Aorta (tissue), 5 donors: ENCODE measurements around the gene PPP1R15A. TPM values are rescaled to one million over a fixed set of nuclear protein-coding genes. Genes with fewer than 3 reads are reported as not detected.
A peak's percentile ranks its signal among the peaks of the same experiment; 100 is the strongest.

Experiments used
- ATAC-seq: fragments of 200-7000 bp; cut with Tn5 transposase; one replicate; pipeline ENCODE4 v1.9.1; 2022; ENCODE audit warnings: moderate library complexity; ENCODE audit not compliant: low FRiP score
- DNase-seq, 2 donors: peaks; one replicate each; pipeline ENCODE4 v3.0.0-alpha.2; 2020
- H3K27ac ChIP-seq, 2 donors: one replicate each; pipeline ENCODE4 v1.5.1; 2013; ENCODE audit warnings: low read length in 2 of 2, mild to moderate bottlenecking in 2 of 2, moderate library complexity in 2 of 2, control low read depth in 1 of 2, inconsistent platforms in 1 of 2, low read depth in 1 of 2
- H3K27me3 ChIP-seq, 2 donors: one replicate each; pipeline ENCODE4 v1.6.1; 2013; ENCODE audit warnings: control low read depth in 1 of 2, low read length in 1 of 2, mild to moderate bottlenecking in 1 of 2, moderate library complexity in 1 of 2; ENCODE audit not compliant: insufficient read depth in 2 of 2, control insufficient read depth in 1 of 2
- H3K36me3 ChIP-seq, 2 donors: one replicate each; pipeline ENCODE4 v1.6.1; 2013; ENCODE audit warnings: control low read depth in 1 of 2, low read length in 1 of 2, mild to moderate bottlenecking in 1 of 2; ENCODE audit not compliant: insufficient read depth in 2 of 2, control insufficient read depth in 1 of 2
- H3K4me1 ChIP-seq, 2 donors: one replicate each; pipeline ENCODE4 v1.6.1; 2013; ENCODE audit warnings: low read length in 2 of 2, control low read depth in 1 of 2, mild to moderate bottlenecking in 1 of 2, moderate library complexity in 1 of 2; ENCODE audit not compliant: insufficient read depth in 2 of 2, control insufficient read depth in 1 of 2
- H3K4me3 ChIP-seq, 2 donors: one replicate each; pipeline ENCODE4 v1.5.1; 2013; ENCODE audit warnings: low read length in 2 of 2, control low read depth in 1 of 2, mild to moderate bottlenecking in 1 of 2
- H3K9me3 ChIP-seq: one replicate; pipeline ENCODE4 v1.6.1; 2013; ENCODE audit warnings: mild to moderate bottlenecking, low read length; ENCODE audit not compliant: control insufficient read depth
- whole genome bisulfite sequencing, 2 donors: extraction: QIAGEN DNeasy Blood & Tissue Kit; methylation state at CpG; one replicate each; pipeline ENCODE4 v1.1.7; 2013; 5-methylcytosine and 5-hydroxymethylcytosine counted together
- intact Hi-C, 2 donors: fragments of 100-400 bp; cut with DNase I; formaldehyde crosslinking; loops; one replicate each; pipeline versions ENCODE4 v1.14.2 to v1.15.0; 2022
- polyA plus RNA-seq, 2 donors: library from polyadenylated mRNA; stranded (reverse); fragments of 200-250 nt; gene quantifications; one replicate each; pipeline ENCODE4 v1.2.3, GENCODE V29; 2013
- total RNA-seq, 2 donors: library from RNA; stranded (reverse); fragmentation: NEBNext Ultra II Directional; extraction: Animal tissue kit (Norgen Biotek cat#: 25700); gene quantifications; one replicate each; pipeline ENCODE4 v1.2.1, GENCODE V29; 2021
- donor health status: healthy with polysubstance abuse.
- donor health status: Bipolar disorder and iron deficiency.
- donor health status: DM: no; HTN: no; CAD: no.
- donor health status: DM: no; HTN: no; CAD: no.
- donor health status: DM: yes; HTN: yes; CAD: no.

The PPP1R15A gene
- total and polyA plus RNA-seq, 4 donors: 57.2 to 182 (median 80.1) TPM

- peak within 1 kb of the TSS; percentile 10 to 27 for H3K4me3 ChIP-seq
- H3K9me3 ChIP-seq: no peaks in the 10 kb centered on the region
- no peaks in the 10 kb centered on the region for H3K36me3 ChIP-seq
- ATAC-seq (peak; percentile 64), DNase-seq (peak in 1 of 2 donors; percentile 74)
- peaks cover 0 to 3% of the 10 kb centered on the region in 2 donors for H3K4me1 ChIP-seq
- no peaks in the 10 kb centered on the region for H3K27me3 ChIP-seq
- intact Hi-C loops: no loop called here
- H3K27ac ChIP-seq: peak within 1 kb of the TSS; percentile 18 to 60
- 2% methylated on average over 35 of the region's 35 CpGs for WGBS, 2 donors
These were observed 35.9 kb upstream of the PPP1R15A start, which contains the start of gene HSD17B14 for GRCh38 chr19:48836089-48837017. Gene HSD17B14, minus strand, starts transcription at chr19:48836491. Its CDS starts 80 bp downstream, at chr19:48836411.

GRCh38 chr19:48837051-48837524, 35.1 kb upstream of the PPP1R15A start:
- no peak overlapping the region for H3K4me3 ChIP-seq
- peaks cover 0 to 3% of the 10 kb centered on the region in 2 donors for H3K4me1 ChIP-seq
- 1 to 4% methylated on average over 29 of the region's 29 CpGs for WGBS, 2 donors
- no peaks in the 10 kb centered on the region for H3K27me3 ChIP-seq
- H3K36me3 ChIP-seq: no peaks in the 10 kb centered on the region
- no peaks in the 10 kb centered on the region for H3K9me3 ChIP-seq
- intact Hi-C loops: no loop called here
- ATAC-seq (peak; percentile 94), DNase-seq (peak; percentile 95 to 98)
- H3K27ac ChIP-seq: peak overlapping the region; percentile 18 to 60

- Histone ChIP-seq H3K27me3 (no peaks in the 10 kb centered on the region), H3K9me3 (no peaks in the 10 kb centered on the region), H3K4me3 (no peak overlapping the region), H3K27ac (no peak overlapping the region), H3K36me3 (no peaks in the 10 kb centered on the region), H3K4me1 (peaks cover 0 to 3% of the 10 kb centered on the region in 2 donors)
- ATAC-seq (no peak), DNase-seq (no peak)
- 60 to 62% methylated on average over 9 of the region's 9 CpGs for WGBS, 2 donors
- intact Hi-C loops: no loop called here
These were observed 34.5 kb upstream of the PPP1R15A start for GRCh38 chr19:48837687-48838086.

- no peak for DNase-seq
- intact Hi-C loops: loop anchor here in 1 of 2 donors (10.0 kb wide), 1 partner anchor 196 kb away; the partner anchor contains the start of gene CA11
- no peaks in the 10 kb centered on the region for H3K9me3 ChIP-seq
- peaks cover 0 to 4% of the 10 kb centered on the region in 2 donors for H3K36me3 ChIP-seq
- 88 to 90% methylated on average over 15 to 16 of the region's 16 CpGs for WGBS, 2 donors
- H3K27me3 ChIP-seq: no peaks in the 10 kb centered on the region
- no peak for ATAC-seq
- H3K4me3 ChIP-seq: no peak overlapping the region
- H3K27ac ChIP-seq: no peak overlapping the region
- H3K4me1 ChIP-seq: no peaks in the 10 kb centered on the region
These were observed 31.2 kb upstream of the PPP1R15A start for GRCh38 chr19:48841047-48841446.

GRCh38 chr19:48841571-48841970, 30.6 kb upstream of the PPP1R15A start:
- intact Hi-C loops: loop anchor here in 1 of 2 donors (10.0 kb wide), 1 partner anchor 197 kb away; the partner anchor contains the start of gene CA11
- peaks cover 0 to 4% of the 10 kb centered on the region in 2 donors for H3K36me3 ChIP-seq
- WGBS, 2 donors: 91 to 95% methylated on average over 6 of the region's 6 CpGs

GRCh38 chr19:48842789-48843162, 29.4 kb upstream of the PPP1R15A start:
- no peaks in the 10 kb centered on the region for H3K27me3 ChIP-seq
- H3K4me1 ChIP-seq: no peaks in the 10 kb centered on the region
- 45 to 50% methylated on average over 2 of the region's 2 CpGs for WGBS, 2 donors
- H3K36me3 ChIP-seq: peaks cover 0 to 6% of the 10 kb centered on the region in 2 donors
- no peak overlapping the region for H3K27ac ChIP-seq
- intact Hi-C loops: loop anchor here in 1 of 2 donors (10.0 kb wide), 1 partner anchor 198 kb away; the partner anchor contains the start of gene CA11
- no peak overlapping the region for H3K4me3 ChIP-seq
- no peaks in the 10 kb centered on the region for H3K9me3 ChIP-seq
- DNase-seq (no peak), ATAC-seq (peak; percentile 84)

More at GRCh38 chr19:48841571-48841970, 30.6 kb upstream of the PPP1R15A start:
- no peak overlapping the region for H3K4me3 ChIP-seq
- DNase-seq (no peak), ATAC-seq (no peak)
- no peaks in the 10 kb centered on the region for H3K4me1 ChIP-seq
- H3K27ac ChIP-seq: no peak overlapping the region
- no peaks in the 10 kb centered on the region for H3K9me3 ChIP-seq
- no peaks in the 10 kb centered on the region for H3K27me3 ChIP-seq

GRCh38 chr19:48844472-48844871, 27.7 kb upstream of the PPP1R15A start:
- DNase-seq (no peak), ATAC-seq (no peak)
- no peaks in the 10 kb centered on the region for H3K4me1 ChIP-seq
- no peak overlapping the region for H3K27ac ChIP-seq
- peaks cover 0 to 7% of the 10 kb centered on the region in 2 donors for H3K36me3 ChIP-seq
- intact Hi-C loops: loop anchor here in 1 of 2 donors (10.0 kb wide), 1 partner anchor 200 kb away; the partner anchor contains the start of gene CA11
- H3K4me3 ChIP-seq: no peak overlapping the region
- no peaks in the 10 kb centered on the region for H3K27me3 ChIP-seq
- no peaks in the 10 kb centered on the region for H3K9me3 ChIP-seq
- WGBS, 2 donors: 80 to 82% methylated on average over 2 of the region's 2 CpGs

- Histone ChIP-seq H3K9me3 (no peaks in the 10 kb centered on the region), H3K27me3 (no peaks in the 10 kb centered on the region), H3K27ac (no peak overlapping the region), H3K4me3 (no peak overlapping the region), H3K4me1 (no peaks in the 10 kb centered on the region), H3K36me3 (peaks cover 0 to 7% of the 10 kb centered on the region in 2 donors)
- ATAC-seq (no peak), DNase-seq (no peak)
- 93 to 95% methylated on average over 15 of the region's 15 CpGs for WGBS, 2 donors
- intact Hi-C loops: loop anchor here in 1 of 2 donors (10.0 kb wide), 1 partner anchor 201 kb away; the partner anchor contains the start of gene CA11
These were observed 26.8 kb upstream of the PPP1R15A start for GRCh38 chr19:48845384-48845783.
